Activated naive CD4-positive, alpha-beta T cell treated with anti-CD3 and anti-CD28 coated beads, Interleukin-2, amount 10 ng/mL, durations not matched to agents 7 days and 5 days (primary cell): ENCODE results near the gene PTPRK.

Experiments used
- CTCF ChIA-PET: fragments of 350-600 bp; sonication (Branson Sonifier 250); formaldehyde crosslinking; loops from one replicate; lab custom pipeline; 2021; ENCODE audit warnings: antibody characterized with exemption; lab: Charles Lee
- DNase-seq: peaks from one replicate; pipeline ENCODE4 v3.0.0-alpha.2; 2020
- H3K27ac Mint-ChIP-seq: one replicate; pipeline ENCODE4 v1.8.0; 2021; ENCODE audit warnings: mild to moderate bottlenecking, moderate library complexity, mixed read lengths
- H3K27me3 Mint-ChIP-seq: one replicate; pipeline ENCODE4 v1.8.0; 2021; ENCODE audit warnings: mild to moderate bottlenecking, mixed read lengths
- H3K36me3 Mint-ChIP-seq: one replicate; pipeline ENCODE4 v1.8.0; 2021; ENCODE audit warnings: mixed read lengths
- H3K4me1 Mint-ChIP-seq: one replicate; pipeline ENCODE4 v1.8.0; 2021; ENCODE audit warnings: mixed read lengths
- H3K4me3 Mint-ChIP-seq: one replicate; pipeline ENCODE4 v1.8.0; 2021; ENCODE audit warnings: mild to moderate bottlenecking, moderate library complexity, mixed read lengths
- H3K9me3 Mint-ChIP-seq: one replicate; pipeline ENCODE4 v1.8.0; 2021; ENCODE audit warnings: mixed read lengths

Gene PTPRK

DNA sequence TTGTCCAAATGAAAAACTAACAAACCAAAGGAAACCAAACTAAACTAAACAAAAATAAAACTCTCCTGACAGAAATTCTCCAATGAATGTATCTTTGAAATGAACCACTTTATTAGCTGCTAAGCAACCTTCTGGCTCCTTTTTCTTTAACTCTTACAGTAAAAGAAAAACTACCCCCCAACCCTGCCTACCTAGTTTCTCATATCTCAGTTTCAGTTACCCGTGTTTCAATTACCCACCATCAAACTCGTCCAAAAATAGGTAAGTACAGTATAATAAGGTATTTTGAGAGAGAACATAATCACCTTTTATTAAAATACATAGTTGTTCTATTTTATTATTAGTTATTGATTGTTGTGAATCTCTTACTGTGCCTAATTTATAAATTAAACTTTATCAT, 442.1 kb downstream of the PTPRK start:
- H3K27ac Mint-ChIP-seq = no peak overlapping the region

DNA sequence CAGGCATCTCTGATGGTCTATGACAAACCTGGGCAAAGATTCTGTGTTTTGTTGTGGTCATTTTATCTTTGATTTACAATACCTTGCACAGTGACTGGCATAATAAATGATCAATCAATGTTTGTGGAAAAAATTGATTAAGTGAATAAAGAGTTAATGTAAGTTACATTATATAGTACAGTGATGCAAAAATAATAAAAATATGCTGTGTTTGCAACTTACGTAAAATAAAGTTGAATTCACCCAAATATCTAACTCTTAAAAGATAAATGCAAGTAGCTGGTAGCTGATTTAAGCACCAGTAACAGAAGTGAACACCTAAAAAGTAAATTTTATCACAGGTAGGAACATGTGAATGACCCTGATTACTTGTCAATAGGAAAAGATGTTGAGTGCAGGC, 443.6 kb downstream of the PTPRK start:
- CTCF ChIA-PET = no interaction called here
- Mint-ChIP-seq H3K4me3 (no peak overlapping the region), H3K4me1 (no peaks in the 10 kb centered on the region), H3K27me3 (no peaks in the 10 kb centered on the region), H3K27ac (no peak overlapping the region), H3K36me3 (no peaks in the 10 kb centered on the region), H3K9me3 (no peaks in the 10 kb centered on the region)
- DNase-seq = no peak

More for the DNA sequence above, 442.1 kb downstream of the PTPRK start:
- CTCF ChIA-PET = interaction anchor here (1.1 kb wide), 1 partner anchor 10 kb away, joined by 3 read pairs; no protein-coding TSS in a partner anchor
- H3K4me3 Mint-ChIP-seq = no peak overlapping the region
- DNase-seq = no peak
- H3K4me1 Mint-ChIP-seq = no peaks in the 10 kb centered on the region
- H3K36me3 Mint-ChIP-seq = no peaks in the 10 kb centered on the region
- no peaks in the 10 kb centered on the region for H3K27me3 Mint-ChIP-seq
- H3K9me3 Mint-ChIP-seq = no peaks in the 10 kb centered on the region

DNA sequence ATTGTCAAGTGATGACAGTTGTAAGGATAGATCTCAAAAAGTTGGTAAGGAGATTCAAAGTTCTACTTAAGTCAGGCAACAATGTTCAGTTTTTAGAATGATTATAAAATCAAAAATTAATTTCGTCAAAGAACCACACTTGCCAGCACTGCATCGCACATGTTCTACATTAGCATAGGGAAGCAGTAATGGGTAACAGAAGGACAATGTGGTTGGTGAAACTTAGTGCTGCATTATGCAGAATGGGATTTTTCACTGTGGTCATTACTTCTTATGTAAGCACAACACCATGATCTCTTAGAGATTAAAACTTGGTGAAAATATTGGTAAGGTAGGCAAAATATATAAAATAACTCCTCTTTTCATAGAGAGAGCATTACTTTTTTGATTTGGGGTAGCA, 445.8 kb downstream of the PTPRK start:
- CTCF ChIA-PET = no interaction called here
- no peaks in the 10 kb centered on the region for H3K27me3 Mint-ChIP-seq
- H3K4me3 Mint-ChIP-seq = no peak overlapping the region
- DNase-seq = no peak
- H3K9me3 Mint-ChIP-seq = no peaks in the 10 kb centered on the region
- H3K4me1 Mint-ChIP-seq = no peaks in the 10 kb centered on the region
- H3K27ac Mint-ChIP-seq = no peak overlapping the region
- no peaks in the 10 kb centered on the region for H3K36me3 Mint-ChIP-seq

DNA sequence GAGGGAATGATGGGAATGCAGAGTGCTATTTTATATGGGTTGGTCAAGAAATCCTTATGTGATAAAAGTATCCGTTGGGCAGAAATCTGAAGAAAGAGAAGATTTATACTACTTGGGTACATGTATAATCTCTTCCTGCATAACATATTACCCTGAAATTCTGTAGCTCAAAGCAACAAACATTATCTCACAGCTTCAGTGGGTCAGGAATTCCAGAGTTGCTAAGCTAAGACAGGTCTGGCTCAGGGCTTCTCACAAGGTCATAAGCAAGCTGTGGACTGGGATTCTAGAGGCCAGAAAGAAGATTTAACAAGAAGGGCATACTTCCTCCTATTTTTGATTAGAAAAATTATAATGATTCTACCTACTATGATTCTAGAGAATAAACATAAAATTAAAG, 447.0 kb downstream of the PTPRK start:
- CTCF ChIA-PET = interaction anchor here (0.7 to 1.2 kb wide), 2 partner anchors 21 to 660 kb away, joined by 3 read pairs; no protein-coding TSS in a partner anchor
- Mint-ChIP-seq H3K36me3 (no peaks in the 10 kb centered on the region), H3K27me3 (no peaks in the 10 kb centered on the region)

DNA sequence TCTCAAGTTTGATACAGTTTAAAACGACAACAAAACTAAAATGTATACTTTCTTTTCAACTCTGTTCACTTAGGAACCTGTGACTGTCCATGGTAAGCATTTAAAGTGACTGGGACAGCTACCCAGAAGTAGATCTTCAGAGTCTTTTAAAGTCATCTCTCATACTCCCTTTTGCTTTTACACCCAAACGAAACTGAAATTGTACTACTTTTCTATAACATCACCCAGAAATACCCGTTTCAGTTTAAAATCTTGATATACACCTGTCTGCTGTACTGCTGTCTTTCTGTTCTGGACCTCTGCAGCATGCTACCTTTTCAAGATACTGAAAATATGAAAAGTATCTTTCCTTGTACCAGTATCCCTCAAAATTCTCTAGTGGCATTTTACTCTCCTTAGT, 449.2 kb downstream of the PTPRK start:
- H3K27ac Mint-ChIP-seq = no peak overlapping the region
- no peaks in the 10 kb centered on the region for H3K36me3 Mint-ChIP-seq
- H3K27me3 Mint-ChIP-seq = no peaks in the 10 kb centered on the region
- DNase-seq = no peak
- no peaks in the 10 kb centered on the region for H3K9me3 Mint-ChIP-seq
- no peaks in the 10 kb centered on the region for H3K4me1 Mint-ChIP-seq
- H3K4me3 Mint-ChIP-seq = no peak overlapping the region
- CTCF ChIA-PET = no interaction called here

More for the DNA sequence above, 447.0 kb downstream of the PTPRK start:
- Mint-ChIP-seq H3K4me1 (no peaks in the 10 kb centered on the region), H3K9me3 (no peaks in the 10 kb centered on the region), H3K4me3 (no peak overlapping the region), H3K27ac (no peak overlapping the region)
- DNase-seq = no peak

DNA sequence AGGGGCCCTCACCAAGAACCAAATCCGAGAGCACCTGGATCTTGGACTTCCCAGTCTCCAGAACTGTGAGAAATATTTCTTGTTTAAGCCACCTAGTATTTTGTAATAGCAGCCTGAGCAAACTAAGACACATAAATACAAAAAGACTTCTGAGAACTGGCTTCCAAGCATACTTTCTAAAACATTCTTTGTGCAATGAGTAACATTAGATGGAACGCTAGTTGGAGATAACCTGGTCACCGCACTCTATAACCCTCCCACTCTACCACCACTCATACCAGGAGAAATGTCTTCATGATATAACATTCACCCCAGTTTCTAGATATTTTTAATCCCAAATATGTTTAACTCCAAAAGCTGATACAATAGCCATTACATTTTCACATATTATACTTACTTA, 450.0 kb downstream of the PTPRK start:
- no peaks in the 10 kb centered on the region for H3K27me3 Mint-ChIP-seq
- H3K36me3 Mint-ChIP-seq = no peaks in the 10 kb centered on the region

DNA sequence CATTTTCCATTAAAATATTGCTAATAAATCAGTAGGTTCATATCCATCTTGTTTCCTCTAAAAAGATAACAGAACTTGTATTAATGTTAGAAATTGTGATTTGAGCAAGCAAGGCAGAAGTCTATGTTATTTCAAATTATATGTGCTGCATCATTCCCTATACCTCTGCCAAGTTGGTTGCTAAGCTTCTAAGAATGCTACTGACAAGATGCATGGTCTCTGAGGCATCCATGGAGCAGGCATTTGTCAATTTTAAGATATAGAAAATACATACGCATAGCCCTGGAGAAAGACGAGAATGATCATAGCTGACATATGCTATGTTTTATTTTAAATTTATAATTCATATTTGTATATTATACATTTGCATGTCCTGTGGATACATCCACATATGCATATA, 451.2 kb downstream of the PTPRK start:
- no peak overlapping the region for H3K27ac Mint-ChIP-seq
- no peak for DNase-seq
- H3K27me3 Mint-ChIP-seq = no peaks in the 10 kb centered on the region
- no peaks in the 10 kb centered on the region for H3K4me1 Mint-ChIP-seq
- CTCF ChIA-PET = no interaction called here
- H3K4me3 Mint-ChIP-seq = no peak overlapping the region
- H3K36me3 Mint-ChIP-seq = no peaks in the 10 kb centered on the region
- H3K9me3 Mint-ChIP-seq = no peaks in the 10 kb centered on the region

More for the DNA sequence above, 450.0 kb downstream of the PTPRK start:
- Mint-ChIP-seq H3K27ac (no peak overlapping the region), H3K4me3 (no peak overlapping the region), H3K4me1 (no peaks in the 10 kb centered on the region), H3K9me3 (no peaks in the 10 kb centered on the region)
- DNase-seq = no peak
- CTCF ChIA-PET = no interaction called here

DNA sequence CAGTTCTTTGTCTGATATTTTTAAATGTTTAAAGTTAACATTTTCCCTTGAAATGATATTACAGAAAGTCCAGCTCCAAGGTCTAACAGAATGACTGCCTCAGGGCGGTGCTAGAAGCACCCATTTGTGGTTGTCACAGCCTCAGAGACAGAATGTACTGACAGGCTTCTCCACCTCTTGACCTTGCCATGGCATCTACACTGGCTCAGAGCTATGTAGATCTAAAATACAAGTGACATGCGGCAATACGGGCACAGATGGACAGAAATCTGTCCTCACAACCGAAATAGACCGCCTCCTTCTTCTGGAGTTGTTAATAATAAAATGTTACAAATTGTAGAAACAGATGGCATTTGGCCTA, 452.3 kb downstream of the PTPRK start:
- CTCF ChIA-PET = no interaction called here
- Mint-ChIP-seq H3K36me3 (no peaks in the 10 kb centered on the region), H3K4me3 (no peak overlapping the region), H3K9me3 (no peaks in the 10 kb centered on the region), H3K4me1 (no peaks in the 10 kb centered on the region), H3K27ac (no peak overlapping the region), H3K27me3 (no peaks in the 10 kb centered on the region)
- no peak for DNase-seq

DNA sequence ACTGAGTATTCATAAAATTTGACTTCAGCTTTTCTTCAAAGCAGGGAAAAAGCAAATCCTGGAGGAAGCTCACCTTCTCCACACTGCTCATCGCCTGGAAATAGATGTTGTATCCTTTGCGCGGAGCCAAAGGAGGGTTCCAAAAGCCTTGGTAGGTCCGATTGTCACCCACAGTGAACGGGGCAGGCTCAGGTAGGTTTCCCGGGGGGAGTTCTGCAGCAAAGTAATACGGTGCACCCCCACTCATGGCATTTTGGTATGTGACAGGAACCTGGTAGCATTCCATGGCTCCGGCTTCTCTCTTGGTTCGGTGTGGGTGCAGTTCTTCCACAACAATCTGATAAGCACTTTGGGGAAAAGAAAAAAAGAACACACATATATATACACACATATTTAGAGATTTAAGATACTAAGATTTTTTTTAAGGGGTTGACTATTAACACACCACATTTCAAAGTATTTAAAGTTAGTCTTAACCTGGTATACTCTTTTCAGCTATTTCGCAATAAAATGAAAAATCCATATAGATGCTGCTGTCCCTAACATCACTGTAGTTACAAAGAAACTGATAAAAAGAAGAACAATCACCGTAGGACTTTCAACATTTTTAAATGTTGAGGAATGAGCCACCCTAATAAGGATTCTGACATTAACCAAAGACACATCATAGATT, 452.8 kb downstream of the PTPRK start:
- Mint-ChIP-seq H3K4me1 (no peaks in the 10 kb centered on the region), H3K36me3 (no peaks in the 10 kb centered on the region), H3K4me3 (no peak overlapping the region), H3K9me3 (no peaks in the 10 kb centered on the region), H3K27me3 (no peaks in the 10 kb centered on the region), H3K27ac (no peak overlapping the region)
- DNase-seq = no peak
- CTCF ChIA-PET = no interaction called here

DNA sequence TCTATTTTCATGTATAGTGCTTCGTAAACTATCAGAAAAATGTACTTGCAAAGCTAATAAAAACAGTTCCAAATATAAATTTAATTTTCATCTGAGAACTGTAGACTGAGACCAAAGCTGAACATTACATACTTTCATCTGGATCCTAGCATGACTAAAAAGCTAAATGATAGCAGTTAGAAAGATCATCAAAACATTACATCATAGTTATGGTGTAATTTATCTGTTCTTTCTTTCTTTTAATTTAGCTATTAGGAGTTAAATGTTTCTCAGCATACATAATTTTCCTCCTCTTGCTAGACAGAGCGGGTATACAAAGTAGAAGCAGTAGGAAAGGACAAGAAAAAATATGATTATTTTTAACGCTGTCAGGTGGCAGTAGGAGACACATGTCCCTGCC, 455.3 kb downstream of the PTPRK start:
- no peak for DNase-seq
- no peaks in the 10 kb centered on the region for H3K4me1 Mint-ChIP-seq
- CTCF ChIA-PET = no interaction called here
- H3K4me3 Mint-ChIP-seq = no peak overlapping the region
- no peak overlapping the region for H3K27ac Mint-ChIP-seq
- no peaks in the 10 kb centered on the region for H3K9me3 Mint-ChIP-seq
- H3K27me3 Mint-ChIP-seq = no peaks in the 10 kb centered on the region
- H3K36me3 Mint-ChIP-seq = no peaks in the 10 kb centered on the region

DNA sequence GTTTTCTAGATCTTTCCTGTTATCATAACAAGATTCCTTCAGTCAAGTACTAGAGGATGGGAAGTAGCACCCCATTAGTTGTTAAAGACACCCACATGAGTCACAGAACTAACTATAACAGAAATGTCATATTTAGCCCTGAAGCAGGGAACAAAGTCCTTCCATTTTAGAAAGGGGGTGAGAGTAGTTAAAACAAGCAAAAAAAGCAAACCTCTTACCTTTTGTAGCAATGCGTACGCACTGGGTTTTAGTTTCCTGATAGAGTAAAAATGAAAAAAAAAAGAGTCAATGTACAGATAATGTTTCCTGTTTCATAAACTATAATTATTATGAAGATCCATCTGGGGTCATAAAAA, 455.9 kb downstream of the PTPRK start:
- CTCF ChIA-PET = no interaction called here
- no peaks in the 10 kb centered on the region for H3K9me3 Mint-ChIP-seq
- no peaks in the 10 kb centered on the region for H3K36me3 Mint-ChIP-seq
- H3K4me3 Mint-ChIP-seq = no peak overlapping the region
- H3K4me1 Mint-ChIP-seq = no peaks in the 10 kb centered on the region
- no peak overlapping the region for H3K27ac Mint-ChIP-seq
- no peak for DNase-seq
- no peaks in the 10 kb centered on the region for H3K27me3 Mint-ChIP-seq

DNA sequence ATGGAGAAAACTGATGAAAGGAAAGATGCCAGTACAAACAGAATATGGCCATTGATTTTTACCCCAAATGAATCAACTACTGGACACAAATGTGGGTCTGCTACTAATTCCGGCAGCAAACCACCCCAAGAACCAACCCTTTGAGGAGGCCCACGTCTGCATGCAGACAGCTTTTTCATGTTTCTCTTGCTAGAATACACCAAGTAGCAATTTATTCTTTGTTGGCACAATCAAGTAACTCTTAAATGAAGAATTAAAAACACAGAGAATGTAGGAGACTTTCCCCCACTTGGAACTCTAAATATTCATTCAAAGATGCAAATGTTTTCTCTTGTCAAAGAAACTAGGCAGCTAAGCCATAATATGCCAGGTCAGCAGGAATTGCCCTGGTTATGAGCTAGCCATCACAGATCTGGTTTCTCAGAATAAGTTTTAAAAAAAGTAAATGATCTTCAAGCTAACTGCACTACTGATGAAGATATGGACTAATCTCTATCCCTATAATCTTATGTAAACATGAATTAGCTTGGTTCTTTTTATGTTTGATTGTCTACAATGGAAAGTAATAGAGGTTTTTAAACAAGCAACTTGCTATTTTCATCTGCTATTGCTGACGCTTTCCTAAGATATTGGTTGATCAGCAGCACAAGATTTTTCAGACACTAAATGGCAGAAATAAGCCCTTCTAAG, 456.4 kb downstream of the PTPRK start:
- CTCF ChIA-PET = interaction anchor here (0.9 kb wide), 1 partner anchor 209 kb away, joined by 3 read pairs; no protein-coding TSS in a partner anchor
- DNase-seq = no peak
- Mint-ChIP-seq H3K27me3 (no peaks in the 10 kb centered on the region), H3K9me3 (no peaks in the 10 kb centered on the region), H3K27ac (no peak overlapping the region), H3K4me1 (no peaks in the 10 kb centered on the region), H3K36me3 (no peaks in the 10 kb centered on the region), H3K4me3 (no peak overlapping the region)

DNA sequence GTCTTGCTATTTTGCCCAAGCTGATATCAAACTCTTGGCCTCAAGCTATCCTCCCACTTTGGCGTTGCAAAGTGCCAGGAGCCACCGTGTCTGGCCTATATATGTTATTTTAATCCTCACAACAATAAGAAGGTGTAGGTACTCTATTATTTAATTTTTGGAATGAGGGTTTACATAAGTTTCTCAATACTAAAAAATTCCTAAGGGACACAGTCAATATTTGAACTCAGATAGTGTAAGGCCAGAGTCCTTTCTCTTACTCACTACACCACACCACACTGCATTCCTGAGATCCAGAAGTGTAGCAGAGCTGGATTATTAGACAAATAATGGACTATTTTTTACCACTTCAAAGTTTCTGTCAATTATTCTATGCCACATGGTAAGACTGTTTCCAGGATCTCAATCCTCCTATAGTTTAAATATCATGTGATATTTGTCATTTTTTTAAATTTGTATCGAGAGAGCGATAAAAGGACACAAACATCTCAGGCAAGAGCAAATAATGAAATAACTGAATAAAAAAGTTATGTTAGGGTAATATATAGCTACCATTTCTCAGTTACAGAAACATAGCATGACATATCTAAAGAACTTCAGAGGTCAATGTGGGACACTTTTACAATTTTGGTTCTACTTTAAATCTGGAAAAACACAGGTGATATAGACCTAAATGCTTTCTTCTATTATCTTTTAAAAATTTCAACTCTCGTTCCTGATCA, 457.4 kb downstream of the PTPRK start:
- Mint-ChIP-seq H3K27ac (no peak overlapping the region), H3K9me3 (no peaks in the 10 kb centered on the region), H3K27me3 (no peaks in the 10 kb centered on the region), H3K36me3 (no peaks in the 10 kb centered on the region), H3K4me3 (no peak overlapping the region), H3K4me1 (no peaks in the 10 kb centered on the region)
- no peak for DNase-seq
- CTCF ChIA-PET = interaction anchor here (0.9 kb wide), 1 partner anchor 208 kb away, joined by 3 read pairs; no protein-coding TSS in a partner anchor

DNA sequence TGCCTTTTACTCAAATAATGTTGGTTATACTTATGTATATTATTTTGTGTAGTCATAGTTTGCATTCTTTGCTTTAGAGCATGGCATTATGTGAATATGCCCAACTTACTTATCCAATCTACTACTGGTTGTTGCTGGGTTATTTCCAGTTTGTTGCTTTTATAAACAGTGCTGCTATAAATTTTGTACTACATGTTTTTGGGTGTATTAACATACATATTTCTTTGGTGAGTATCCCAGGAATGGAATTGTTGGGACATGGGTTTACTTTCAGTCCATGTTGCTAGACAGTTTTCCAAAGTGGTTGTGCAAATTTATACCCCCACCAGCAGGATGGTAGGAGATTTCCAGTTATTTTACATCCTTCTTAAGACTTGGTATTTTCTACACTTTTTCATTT, 462.5 kb downstream of the PTPRK start:
- H3K36me3 Mint-ChIP-seq = no peaks in the 10 kb centered on the region
- H3K9me3 Mint-ChIP-seq = no peaks in the 10 kb centered on the region
- H3K4me1 Mint-ChIP-seq = no peaks in the 10 kb centered on the region
- H3K27ac Mint-ChIP-seq = no peak overlapping the region
- CTCF ChIA-PET = no interaction called here
- no peak for DNase-seq
- H3K4me3 Mint-ChIP-seq = no peak overlapping the region
- H3K27me3 Mint-ChIP-seq = no peaks in the 10 kb centered on the region

DNA sequence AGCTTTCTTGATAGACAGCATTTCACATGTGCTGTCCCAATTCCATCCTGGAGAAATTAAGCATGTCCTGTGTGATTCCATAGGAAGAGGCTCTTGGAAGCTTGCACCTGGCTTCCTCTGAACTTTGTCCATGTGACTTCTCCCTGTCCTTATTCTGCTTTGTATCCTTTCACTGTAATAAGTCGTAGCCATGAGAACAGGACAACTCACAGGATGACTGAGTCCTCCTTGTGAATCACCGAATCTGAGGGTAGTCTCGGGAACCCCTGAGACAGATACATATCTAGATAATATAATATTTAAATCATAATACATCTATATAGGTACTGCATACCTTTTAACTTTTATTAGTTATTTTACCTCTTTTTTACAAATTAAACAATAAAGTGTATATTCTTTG, 462.9 kb downstream of the PTPRK start:
- CTCF ChIA-PET = no interaction called here
- no peaks in the 10 kb centered on the region for H3K9me3 Mint-ChIP-seq
- no peaks in the 10 kb centered on the region for H3K36me3 Mint-ChIP-seq
- H3K4me3 Mint-ChIP-seq = no peak overlapping the region
- no peaks in the 10 kb centered on the region for H3K4me1 Mint-ChIP-seq
- DNase-seq = no peak
- no peak overlapping the region for H3K27ac Mint-ChIP-seq
- H3K27me3 Mint-ChIP-seq = no peaks in the 10 kb centered on the region
